Measurements from ENCODE around the gene PPM1L.

The PPM1L gene

DNA sequence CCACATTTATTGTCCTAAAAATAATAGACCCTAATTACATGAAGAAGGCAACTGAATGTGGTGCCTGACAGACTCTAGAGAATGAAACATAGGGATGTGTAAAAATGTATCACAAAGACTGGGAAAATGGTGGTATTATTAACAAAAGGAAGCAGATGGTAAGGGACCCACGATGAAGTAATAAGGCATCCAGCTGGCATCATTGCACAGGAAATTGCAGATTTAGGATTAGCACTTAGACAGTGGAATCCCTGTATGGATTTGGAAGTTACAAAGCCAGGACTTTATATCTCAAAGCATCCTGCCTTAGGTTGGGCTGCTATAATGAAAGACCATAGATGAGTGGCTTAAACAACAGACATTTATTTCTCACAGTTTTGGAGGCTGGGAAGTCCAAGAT, 104.3 kb downstream of the PPM1L start:
- TF ChIP-seq, protein P1, sequence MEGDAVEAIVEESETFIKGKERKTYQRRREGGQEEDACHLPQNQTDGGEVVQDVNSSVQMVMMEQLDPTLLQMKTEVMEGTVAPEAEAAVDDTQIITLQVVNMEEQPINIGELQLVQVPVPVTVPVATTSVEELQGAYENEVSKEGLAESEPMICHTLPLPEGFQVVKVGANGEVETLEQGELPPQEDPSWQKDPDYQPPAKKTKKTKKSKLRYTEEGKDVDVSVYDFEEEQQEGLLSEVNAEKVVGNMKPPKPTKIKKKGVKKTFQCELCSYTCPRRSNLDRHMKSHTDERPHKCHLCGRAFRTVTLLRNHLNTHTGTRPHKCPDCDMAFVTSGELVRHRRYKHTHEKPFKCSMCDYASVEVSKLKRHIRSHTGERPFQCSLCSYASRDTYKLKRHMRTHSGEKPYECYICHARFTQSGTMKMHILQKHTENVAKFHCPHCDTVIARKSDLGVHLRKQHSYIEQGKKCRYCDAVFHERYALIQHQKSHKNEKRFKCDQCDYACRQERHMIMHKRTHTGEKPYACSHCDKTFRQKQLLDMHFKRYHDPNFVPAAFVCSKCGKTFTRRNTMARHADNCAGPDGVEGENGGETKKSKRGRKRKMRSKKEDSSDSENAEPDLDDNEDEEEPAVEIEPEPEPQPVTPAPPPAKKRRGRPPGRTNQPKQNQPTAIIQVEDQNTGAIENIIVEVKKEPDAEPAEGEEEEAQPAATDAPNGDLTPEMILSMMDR (IDR thresholded peaks at IDR 0.05; ENCODE audit: low read depth, low read length) = no peak
- H3K4me3 ChIP-seq (ENCODE audit: low read depth, low read length) = no peak overlapping the region

- TF ChIP-seq, protein P1 (IDR thresholded peaks at IDR 0.05; ENCODE audit: low read depth, low read length) = no peak
- no peak overlapping the region for H3K4me3 ChIP-seq (ENCODE audit: low read depth, low read length)
Measured at GRCh38 chr3:160869825-160870224, 113.8 kb downstream of the PPM1L start.

- TF ChIP-seq, protein P1 (IDR thresholded peaks at IDR 0.05; ENCODE audit: low read depth, low read length) = no peak
- no peak overlapping the region for H3K4me3 ChIP-seq (ENCODE audit: low read depth, low read length)
Measured at GRCh38 chr3:160870327-160870726, 114.3 kb downstream of the PPM1L start.

GRCh38 chr3:160874736-160875135, 118.7 kb downstream of the PPM1L start:
- TF ChIP-seq, protein P1 (IDR thresholded peaks at IDR 0.05; ENCODE audit: low read depth, low read length) = no peak
- H3K4me3 ChIP-seq (ENCODE audit: low read depth, low read length) = no peak overlapping the region

DNA sequence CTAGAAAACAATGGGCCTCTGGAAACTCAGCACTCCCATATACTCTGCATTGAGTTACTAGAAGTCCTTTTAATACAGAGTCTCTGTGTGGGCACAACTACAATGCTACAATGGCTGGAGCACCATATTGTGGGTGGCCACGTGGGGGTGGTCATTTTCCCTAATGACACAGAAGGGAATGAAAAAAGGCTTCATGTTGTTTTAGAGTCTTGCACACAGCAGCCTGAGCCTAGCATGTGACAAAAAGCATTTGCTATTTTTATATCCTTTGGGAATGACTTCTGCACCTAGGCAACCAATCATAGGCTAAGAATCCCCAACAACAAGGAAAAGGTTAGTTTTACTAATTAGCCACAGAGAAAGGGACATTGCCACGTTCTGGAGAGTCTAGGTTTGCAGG, 120.6 kb downstream of the PPM1L start:
- H3K4me3 ChIP-seq (ENCODE audit: low read depth, low read length) = no peak overlapping the region
- TF ChIP-seq, protein P1 (IDR thresholded peaks at IDR 0.05; ENCODE audit: low read depth, low read length) = no peak

- TF ChIP-seq, protein P1 (IDR thresholded peaks at IDR 0.05; ENCODE audit: low read depth, low read length) = no peak
Measured at GRCh38 chr3:160879859-160880258, 123.8 kb downstream of the PPM1L start.

DNA sequence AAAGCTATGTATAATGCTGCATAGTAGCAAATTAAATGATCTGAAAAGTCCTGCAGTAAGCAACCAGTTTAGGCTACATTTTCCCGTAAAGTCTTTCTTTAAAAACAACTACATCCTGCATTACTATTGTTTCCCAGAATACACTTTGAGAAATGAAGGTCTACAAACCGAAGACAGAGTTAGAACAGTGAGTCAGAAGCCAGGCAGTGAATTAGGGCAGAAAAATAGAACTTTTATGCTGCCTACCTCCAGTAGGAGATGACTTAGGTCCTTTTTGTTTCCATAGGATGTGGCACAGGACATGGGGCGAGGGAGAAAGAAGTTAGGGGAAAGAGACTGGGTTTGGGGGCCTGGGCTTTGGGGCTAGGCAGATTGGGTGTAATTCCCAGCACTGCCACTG, 127.3 kb downstream of the PPM1L start:
- no peak overlapping the region for H3K4me3 ChIP-seq (ENCODE audit: low read depth, low read length)
- TF ChIP-seq, protein P1 (IDR thresholded peaks at IDR 0.05; ENCODE audit: low read depth, low read length) = no peak

More at GRCh38 chr3:160879859-160880258, 123.8 kb downstream of the PPM1L start:
- H3K4me3 ChIP-seq (ENCODE audit: low read depth, low read length) = no peak overlapping the region

Data from WI38 (cell line).